Psoas muscle (tissue), 8 donors: ENCODE data around the gene CORO2B. TPM values are rescaled to one million over a fixed set of nuclear protein-coding genes. Genes with fewer than 3 reads are reported as not detected.
"Not testable (repeated sequence)": the region's sequence is repeated elsewhere in the genome, so short reads cannot be mapped to it uniquely, and the experiment has no call there.

Experiments used
- ATAC-seq, 4 donors: fragments of 200-7000 bp; cut with Tn5 transposase; one replicate each; pipeline ENCODE4 v1.9.1; 2020; ENCODE audit warnings: moderate library complexity in 3 of 4, mild to moderate bottlenecking in 2 of 4
- DNase-seq, 2 donors: peaks; one replicate each; pipeline ENCODE4 v3.0.0-alpha.2; 2020
- H3K27ac ChIP-seq: fragments of 200-600 bp; one replicate; pipeline ENCODE4 v1.8.0; 2022
- H3K27me3 ChIP-seq, 3 donors: fragments of 200-600 bp in 1 of 3; one replicate each; pipeline versions ENCODE4 v1.6.1 to v1.8.0; 2013 to 2022; ENCODE audit warnings: low read length in 2 of 3, mild to moderate bottlenecking in 2 of 3, moderate library complexity in 1 of 3; ENCODE audit not compliant: insufficient read depth in 3 of 3
- H3K36me3 ChIP-seq, 2 donors: fragments of 200-600 bp in 1 of 2; one replicate each; pipeline versions ENCODE4 v1.6.1 to v1.8.0; 2013 to 2022; ENCODE audit warnings: low read depth in 1 of 2, mild to moderate bottlenecking in 1 of 2, moderate library complexity in 1 of 2; ENCODE audit not compliant: insufficient read depth in 1 of 2
- H3K4me1 ChIP-seq: fragments of 200-600 bp; one replicate; pipeline ENCODE4 v1.8.0; 2022
- H3K4me3 ChIP-seq: fragments of 200-600 bp; one replicate; pipeline ENCODE4 v1.8.0; 2022; ENCODE audit warnings: mild to moderate bottlenecking
- H3K9me3 ChIP-seq: fragments of 200-600 bp; one replicate; pipeline ENCODE4 v1.8.0; 2022
- WGBS, 3 donors: extraction: QIAGEN DNeasy Blood & Tissue Kit; methylation state at CpG; one replicate each; pipeline versions ENCODE4 v1.1.6 to v1.1.7; 2013; 5-methylcytosine and 5-hydroxymethylcytosine counted together
- intact Hi-C, 2 donors: fragments of 100-400 bp; cut with DNase I; formaldehyde crosslinking; loops; one replicate each; pipeline versions ENCODE4 v1.11.0 to v1.14.2; 2022
- polyA plus RNA-seq, 3 donors: library from polyadenylated mRNA; stranded (reverse); fragments of 200-250 nt; gene quantifications; one replicate each; pipeline ENCODE4 v1.2.3, GENCODE V29; 2013
- total RNA-seq, 4 donors: library from RNA; stranded (reverse); fragmentation: NEBNext Ultra II Directional in 2 of 4; extraction: Animal tissue kit (Norgen Biotek cat#: 25700) in 2 of 4; gene quantifications; one replicate each; pipeline versions ENCODE4 v1.2.1 to v1.2.4, GENCODE V29; 2021 to 2023
- TF ChIP-seq, protein P1 (sequence below): fragments of 200-600 bp; IDR thresholded peaks from one replicate; pipeline ENCODE4 v1.8.0; 2022; ENCODE audit warnings: antibody characterized with exemption
- donor health status: healthy with polysubstance abuse.
- donor health status: DM: no; HTN: no; CAD: no; lungs with moderate emphysema.
- donor health status: Bipolar disorder and iron deficiency.
- donor health status: healthy.
- donor health status: DM: yes; HTN: yes; CAD: no.
- donor health status: DM: no; HTN: no; CAD: no.
- donor health status: DM: no; HTN: no; CAD: no.
- donor health status: DM: yes; HTN: yes; CAD: no.

Gene CORO2B
- total and polyA plus RNA-seq, 7 donors, result 1.1 to 3.2 (median 2.0) TPM

DNA sequence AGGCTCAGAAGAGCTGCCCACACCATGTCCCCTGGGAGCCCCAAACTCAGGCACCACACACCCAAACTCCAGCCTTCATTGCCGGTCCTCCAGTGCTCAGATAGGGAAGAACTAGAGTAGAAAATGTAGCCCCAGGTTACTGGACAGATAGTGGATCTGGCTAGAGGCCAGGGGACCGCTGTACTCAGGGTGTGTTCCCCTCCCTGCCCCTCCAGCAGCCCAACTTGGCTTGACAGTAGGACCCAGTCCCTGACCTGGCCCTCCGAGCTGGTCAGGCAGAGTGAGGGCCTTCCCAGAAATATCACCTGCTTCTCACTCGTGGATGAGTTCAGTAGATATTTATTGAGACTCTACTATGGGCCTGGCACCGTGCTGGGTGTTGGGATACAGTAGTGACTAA lies 100.0 kb downstream of the CORO2B start:
- no peak for DNase-seq
- intact Hi-C loops, result loop anchor here (5.0 to 10.0 kb wide), 2 partner anchors 366 to 374 kb away; no protein-coding TSS in a partner anchor
- WGBS, 3 donors, result 90 to 93% (median 93%) methylated on average over 5 of the region's 5 CpGs

DNA sequence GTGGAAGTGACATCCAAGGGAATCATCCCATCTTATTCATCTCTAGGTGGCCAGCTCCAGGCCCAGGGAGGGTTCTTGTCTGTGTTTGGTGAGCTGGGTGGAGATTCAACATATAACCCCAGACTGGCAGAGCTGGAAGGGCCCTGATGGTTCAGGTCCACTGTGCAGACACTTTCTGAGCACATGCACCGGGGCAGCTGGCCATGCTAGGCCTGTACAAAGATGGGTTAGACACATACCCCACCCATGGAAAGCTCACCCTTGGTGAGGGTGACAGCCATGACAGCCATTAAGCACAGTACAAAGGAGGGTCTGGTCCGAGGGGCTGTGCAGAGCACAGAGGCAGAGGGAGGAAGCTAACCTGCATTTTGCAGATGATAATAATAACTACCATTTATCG lies 100.4 kb downstream of the CORO2B start:
- TF ChIP-seq, protein P1, sequence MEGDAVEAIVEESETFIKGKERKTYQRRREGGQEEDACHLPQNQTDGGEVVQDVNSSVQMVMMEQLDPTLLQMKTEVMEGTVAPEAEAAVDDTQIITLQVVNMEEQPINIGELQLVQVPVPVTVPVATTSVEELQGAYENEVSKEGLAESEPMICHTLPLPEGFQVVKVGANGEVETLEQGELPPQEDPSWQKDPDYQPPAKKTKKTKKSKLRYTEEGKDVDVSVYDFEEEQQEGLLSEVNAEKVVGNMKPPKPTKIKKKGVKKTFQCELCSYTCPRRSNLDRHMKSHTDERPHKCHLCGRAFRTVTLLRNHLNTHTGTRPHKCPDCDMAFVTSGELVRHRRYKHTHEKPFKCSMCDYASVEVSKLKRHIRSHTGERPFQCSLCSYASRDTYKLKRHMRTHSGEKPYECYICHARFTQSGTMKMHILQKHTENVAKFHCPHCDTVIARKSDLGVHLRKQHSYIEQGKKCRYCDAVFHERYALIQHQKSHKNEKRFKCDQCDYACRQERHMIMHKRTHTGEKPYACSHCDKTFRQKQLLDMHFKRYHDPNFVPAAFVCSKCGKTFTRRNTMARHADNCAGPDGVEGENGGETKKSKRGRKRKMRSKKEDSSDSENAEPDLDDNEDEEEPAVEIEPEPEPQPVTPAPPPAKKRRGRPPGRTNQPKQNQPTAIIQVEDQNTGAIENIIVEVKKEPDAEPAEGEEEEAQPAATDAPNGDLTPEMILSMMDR, result no peak
- intact Hi-C loops, result loop anchor here (5.0 to 10.0 kb wide), 2 partner anchors 367 to 374 kb away; no protein-coding TSS in a partner anchor
- Histone ChIP-seq H3K4me1 (no peaks in the 10 kb centered on the region), H3K27ac (no peak overlapping the region), H3K36me3 (no peaks in the 10 kb centered on the region), H3K4me3 (no peak overlapping the region), H3K9me3 (no peaks in the 10 kb centered on the region), H3K27me3 (no peaks in the 10 kb centered on the region)
- DNase-seq (no peak), ATAC-seq (no peak)
- 74 to 90% (median 86%) methylated on average over 3 of the region's 3 CpGs for WGBS, 3 donors

More for the DNA sequence above, 100.0 kb downstream of the CORO2B start:
- H3K9me3 ChIP-seq, result no peaks in the 10 kb centered on the region
- no peak overlapping the region for H3K4me3 ChIP-seq
- no peak for ATAC-seq
- H3K27ac ChIP-seq, result no peak overlapping the region
- no peaks in the 10 kb centered on the region for H3K4me1 ChIP-seq
- TF ChIP-seq, protein P1, result no peak
- H3K27me3 ChIP-seq, result no peaks in the 10 kb centered on the region
- H3K36me3 ChIP-seq, result no peaks in the 10 kb centered on the region

DNA sequence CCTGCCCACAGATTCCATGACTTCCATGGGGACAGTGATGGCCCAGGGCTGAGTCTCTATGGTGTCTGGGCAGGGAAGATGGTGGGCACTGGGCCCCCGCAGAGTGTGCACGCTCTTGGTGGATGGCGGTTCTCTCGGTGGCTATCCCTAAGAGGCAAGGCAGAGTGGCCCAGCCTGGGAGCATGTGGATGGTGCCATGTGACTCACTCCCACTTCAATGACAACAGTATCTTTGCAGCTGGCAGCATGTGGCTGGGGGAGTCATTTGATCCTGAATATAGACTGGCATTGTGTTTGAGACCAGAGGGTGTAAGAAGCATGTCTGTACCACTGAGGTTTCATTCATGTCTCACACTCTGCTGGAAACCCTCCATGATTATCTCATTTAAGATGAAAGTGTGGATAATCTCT lies 101.2 kb downstream of the CORO2B start:
- Histone ChIP-seq H3K27ac (no peak overlapping the region), H3K9me3 (no peaks in the 10 kb centered on the region), H3K36me3 (no peaks in the 10 kb centered on the region), H3K4me3 (no peak overlapping the region), H3K4me1 (no peaks in the 10 kb centered on the region), H3K27me3 (no peaks in the 10 kb centered on the region)
- intact Hi-C loops, result loop anchor here (5.0 to 10.0 kb wide), 2 partner anchors 368 to 375 kb away; no protein-coding TSS in a partner anchor
- ATAC-seq, result no peak
- no peak for DNase-seq
- 75 to 87% (median 84%) methylated on average over 4 of the region's 4 CpGs for WGBS, 3 donors
- TF ChIP-seq, protein P1, result no peak

GRCh38 chr15:68680756-68681155 lies 102.0 kb downstream of the CORO2B start:
- H3K4me3 ChIP-seq, H3K4me1 ChIP-seq, H3K9me3 ChIP-seq, intact Hi-C loops, DNase-seq, H3K27me3 ChIP-seq, H3K27ac ChIP-seq, ATAC-seq, H3K36me3 ChIP-seq: not testable (repeated sequence)
- WGBS, 3 donors, result 90 to 95% (median 91%) methylated on average over 10 of the region's 10 CpGs

DNA sequence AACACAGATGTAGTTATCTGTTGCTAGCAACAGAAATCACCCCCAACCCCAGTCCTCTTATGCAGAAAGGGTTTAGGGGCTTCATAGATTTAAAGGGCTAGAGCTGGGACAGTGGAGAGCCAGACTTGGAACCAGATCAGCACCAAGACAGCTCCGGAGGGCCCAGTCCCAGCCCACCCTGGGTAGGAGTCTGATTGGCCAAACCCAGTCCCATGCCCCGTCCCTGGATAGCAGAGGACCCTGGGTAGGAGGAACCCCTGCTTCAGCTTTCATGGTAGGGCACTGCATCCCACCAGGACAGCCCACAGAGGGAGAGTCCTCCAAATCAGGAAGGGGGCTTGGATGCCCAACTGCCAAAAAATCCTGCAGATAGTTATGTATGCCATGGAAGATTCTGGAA lies 103.0 kb downstream of the CORO2B start:
- no peaks in the 10 kb centered on the region for H3K9me3 ChIP-seq
- intact Hi-C loops, result no loop called here
- H3K27me3 ChIP-seq, result no peaks in the 10 kb centered on the region
- 56 to 73% (median 60%) methylated on average over 2 of the region's 2 CpGs for WGBS, 3 donors
- no peak overlapping the region for H3K27ac ChIP-seq
- DNase-seq, result no peak
- TF ChIP-seq, protein P1, result no peak
- no peak for ATAC-seq
- no peaks in the 10 kb centered on the region for H3K4me1 ChIP-seq
- H3K36me3 ChIP-seq, result no peaks in the 10 kb centered on the region
- no peak overlapping the region for H3K4me3 ChIP-seq
